Neural crest cell (in vitro differentiated cells): ENCODE data around the gene KCNC2. TPM values are rescaled to one million over a fixed set of nuclear protein-coding genes. Genes with fewer than 3 reads are reported as not detected.
"Not testable (repeated sequence)": the region's sequence is repeated elsewhere in the genome, so short reads cannot be mapped to it uniquely, and the experiment has no call there.

Source experiments
- DNase-seq: peaks from one replicate; pipeline ENCODE4 v3.0.0; 2021; ENCODE audit warnings: low read depth, mixed read lengths, low spot score
- H3K27ac Mint-ChIP-seq: one replicate; pipeline ENCODE4 v1.8.0; 2021; ENCODE audit warnings: mild to moderate bottlenecking, mixed read lengths; ENCODE audit not compliant: unreplicated experiment
- H3K27me3 Mint-ChIP-seq: 2 replicates; pipeline ENCODE4 v1.8.0; 2021; ENCODE audit warnings: low read depth, mild to moderate bottlenecking, mixed read lengths
- H3K36me3 Mint-ChIP-seq: 2 replicates; pipeline ENCODE4 v1.8.0; 2021; ENCODE audit warnings: low read depth, mild to moderate bottlenecking, mixed read lengths
- H3K4me1 Mint-ChIP-seq: 2 replicates; pipeline ENCODE4 v1.8.0; 2021; ENCODE audit warnings: mixed read lengths
- H3K4me3 Mint-ChIP-seq: one replicate; pipeline ENCODE4 v1.8.0; 2021; ENCODE audit warnings: mild to moderate bottlenecking, mixed read lengths
- H3K9me3 Mint-ChIP-seq: 2 replicates; pipeline ENCODE4 v1.8.0; 2021; ENCODE audit warnings: mixed read lengths
- CTCF ChIP-seq: fragments of 200-600 bp; sonication (generic); conservative IDR thresholded peaks from 2 replicates; pipeline ENCODE4 v1.5.0; 2021; ENCODE audit warnings: antibody characterized with exemption, mild to moderate bottlenecking
- total RNA-seq: library from RNA; stranded (reverse); gene quantifications from 2 replicates; pipeline ENCODE4 v1.2.1, GENCODE V29; 2021

Gene KCNC2
- total RNA-seq, 1 donor from 2014 or later, result not detected

DNA sequence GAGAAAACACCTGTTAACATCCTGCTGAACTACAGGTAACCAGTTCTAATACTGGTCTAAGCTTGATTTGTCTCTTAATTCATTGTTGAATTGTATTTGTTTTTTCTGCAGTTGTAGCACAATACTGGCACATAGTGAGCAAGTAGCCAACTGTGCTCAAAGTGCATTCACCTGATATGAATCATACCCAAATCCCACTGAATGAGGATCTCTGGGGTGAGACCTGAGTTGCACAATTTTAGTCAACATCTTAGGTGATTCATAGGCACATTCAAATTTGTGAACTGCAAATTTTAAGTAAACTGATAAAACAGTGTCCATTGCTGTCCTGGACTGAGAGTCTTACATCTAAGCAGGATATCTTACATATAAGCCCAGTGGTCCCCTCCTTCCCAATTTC lies 12.8 kb downstream of the KCNC2 start:
- H3K4me1 Mint-ChIP-seq, result peaks cover 8% of the 10 kb centered on the region
- no peak overlapping the region for H3K27ac Mint-ChIP-seq

DNA sequence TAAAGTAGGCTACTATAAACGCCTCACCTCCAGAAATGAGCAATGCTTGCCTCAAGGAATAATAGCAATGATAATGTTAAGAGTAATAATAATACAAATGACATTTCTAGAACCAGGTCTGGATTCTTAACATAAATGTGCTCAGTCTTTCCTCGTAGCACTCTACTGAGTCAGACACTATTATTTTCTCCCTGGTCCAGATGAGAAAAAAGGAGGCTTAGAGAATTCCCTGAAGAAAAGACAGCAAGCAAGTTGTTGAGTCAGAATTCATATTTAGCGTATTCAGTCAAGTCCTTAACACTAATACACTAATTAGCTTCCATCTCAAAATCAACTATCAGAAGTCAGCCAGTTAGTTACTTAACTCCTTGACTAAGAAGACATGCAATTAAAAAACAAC lies 13.2 kb downstream of the KCNC2 start:
- DNase-seq, result no peak
- Mint-ChIP-seq H3K9me3 (no peaks in the 10 kb centered on the region), H3K4me1 (peaks cover 7% of the 10 kb centered on the region), H3K4me3 (no peak overlapping the region), H3K36me3 (no peaks in the 10 kb centered on the region), H3K27me3 (peaks cover 40% of the 10 kb centered on the region), H3K27ac (no peak overlapping the region)
- TF ChIP-seq CTCF, result no peak

More for the DNA sequence above, 12.8 kb downstream of the KCNC2 start:
- Mint-ChIP-seq H3K27me3 (peaks cover 43% of the 10 kb centered on the region), H3K36me3 (no peaks in the 10 kb centered on the region), H3K4me3 (no peak overlapping the region), H3K9me3 (no peaks in the 10 kb centered on the region)
- DNase-seq, result no peak
- no peak for TF ChIP-seq CTCF

DNA sequence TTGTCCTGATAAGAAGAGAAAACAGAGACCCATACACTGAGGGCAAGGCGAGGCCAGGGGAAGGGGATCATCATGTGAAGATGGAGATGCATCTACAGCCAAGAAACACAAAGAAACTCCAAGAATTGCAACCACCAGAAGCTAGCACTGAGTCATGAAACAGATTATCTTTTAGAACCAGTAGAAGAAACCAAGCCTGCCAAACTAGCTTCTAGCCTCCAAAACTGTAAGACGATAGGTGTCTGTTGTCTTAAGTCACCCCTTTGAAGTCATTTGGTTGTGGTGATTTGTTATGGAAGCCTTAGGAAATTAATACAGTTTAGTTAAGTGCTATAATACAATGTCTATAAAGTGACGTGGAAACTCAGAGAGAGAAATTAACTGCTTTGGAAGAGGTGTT lies 15.4 kb downstream of the KCNC2 start:
- DNase-seq, result no peak
- no peak overlapping the region for H3K27ac Mint-ChIP-seq
- no peak overlapping the region for H3K4me3 Mint-ChIP-seq
- TF ChIP-seq CTCF, result no peak
- H3K4me1 Mint-ChIP-seq, result no peaks in the 10 kb centered on the region
- no peaks in the 10 kb centered on the region for H3K36me3 Mint-ChIP-seq
- H3K9me3 Mint-ChIP-seq, result no peaks in the 10 kb centered on the region
- peaks cover 31% of the 10 kb centered on the region for H3K27me3 Mint-ChIP-seq

GRCh38 chr12:75192196-75192595 lies 17.4 kb downstream of the KCNC2 start:
- H3K4me1 Mint-ChIP-seq, result no peaks in the 10 kb centered on the region
- H3K27me3 Mint-ChIP-seq, result peaks cover 23% of the 10 kb centered on the region
- H3K9me3 Mint-ChIP-seq, result no peaks in the 10 kb centered on the region
- H3K36me3 Mint-ChIP-seq, result no peaks in the 10 kb centered on the region
- TF ChIP-seq CTCF, result no peak
- H3K4me3 Mint-ChIP-seq, result no peak overlapping the region
- H3K27ac Mint-ChIP-seq, result no peak overlapping the region
- no peak for DNase-seq

GRCh38 chr12:75190846-75191245 lies 18.8 kb downstream of the KCNC2 start:
- no peaks in the 10 kb centered on the region for H3K4me1 Mint-ChIP-seq
- TF ChIP-seq CTCF, result no peak
- H3K4me3 Mint-ChIP-seq, result no peak overlapping the region
- H3K9me3 Mint-ChIP-seq, result no peaks in the 10 kb centered on the region
- peaks cover 17% of the 10 kb centered on the region for H3K27me3 Mint-ChIP-seq
- no peaks in the 10 kb centered on the region for H3K36me3 Mint-ChIP-seq
- H3K27ac Mint-ChIP-seq, result no peak overlapping the region
- DNase-seq, result no peak

GRCh38 chr12:75185881-75186280 lies 23.8 kb downstream of the KCNC2 start:
- H3K9me3 Mint-ChIP-seq, H3K27ac Mint-ChIP-seq, H3K4me1 Mint-ChIP-seq, H3K4me3 Mint-ChIP-seq, DNase-seq, H3K27me3 Mint-ChIP-seq, H3K36me3 Mint-ChIP-seq: not testable (repeated sequence)
